NCI-H2196 (cell line): ENCODE results near the gene SLC25A43.
"Not testable (repeated sequence)": the region's sequence is repeated elsewhere in the genome, so short reads cannot be mapped to it uniquely, and the experiment has no call there.

Experiments used
- DNase-seq: peaks from one replicate; lab custom pipeline; 2025; ENCODE audit not compliant: unreplicated experiment; lab: John Stamatoyannopoulos, UW

Gene SLC25A43

DNA sequence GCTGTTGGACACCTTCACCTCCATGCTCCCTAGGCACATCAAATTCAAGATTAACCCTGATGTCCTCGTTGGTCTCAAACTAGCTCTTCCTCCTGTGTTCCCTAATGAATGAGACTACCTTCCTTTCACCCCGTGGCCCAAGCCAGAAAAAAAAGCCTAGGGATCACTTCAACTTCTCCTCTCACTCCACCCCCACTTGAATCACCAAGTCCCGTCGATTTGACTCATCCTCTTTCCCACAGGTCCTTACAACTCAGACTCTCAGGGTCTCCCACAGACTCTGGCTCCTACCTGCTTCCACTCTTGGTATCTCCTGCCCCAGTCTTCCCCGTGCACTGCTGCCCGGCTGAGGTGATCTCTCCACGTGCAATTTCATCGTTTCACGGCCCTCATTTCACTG is 8.5 kb downstream of the SLC25A43 start:
- DNase-seq: no peak

DNA sequence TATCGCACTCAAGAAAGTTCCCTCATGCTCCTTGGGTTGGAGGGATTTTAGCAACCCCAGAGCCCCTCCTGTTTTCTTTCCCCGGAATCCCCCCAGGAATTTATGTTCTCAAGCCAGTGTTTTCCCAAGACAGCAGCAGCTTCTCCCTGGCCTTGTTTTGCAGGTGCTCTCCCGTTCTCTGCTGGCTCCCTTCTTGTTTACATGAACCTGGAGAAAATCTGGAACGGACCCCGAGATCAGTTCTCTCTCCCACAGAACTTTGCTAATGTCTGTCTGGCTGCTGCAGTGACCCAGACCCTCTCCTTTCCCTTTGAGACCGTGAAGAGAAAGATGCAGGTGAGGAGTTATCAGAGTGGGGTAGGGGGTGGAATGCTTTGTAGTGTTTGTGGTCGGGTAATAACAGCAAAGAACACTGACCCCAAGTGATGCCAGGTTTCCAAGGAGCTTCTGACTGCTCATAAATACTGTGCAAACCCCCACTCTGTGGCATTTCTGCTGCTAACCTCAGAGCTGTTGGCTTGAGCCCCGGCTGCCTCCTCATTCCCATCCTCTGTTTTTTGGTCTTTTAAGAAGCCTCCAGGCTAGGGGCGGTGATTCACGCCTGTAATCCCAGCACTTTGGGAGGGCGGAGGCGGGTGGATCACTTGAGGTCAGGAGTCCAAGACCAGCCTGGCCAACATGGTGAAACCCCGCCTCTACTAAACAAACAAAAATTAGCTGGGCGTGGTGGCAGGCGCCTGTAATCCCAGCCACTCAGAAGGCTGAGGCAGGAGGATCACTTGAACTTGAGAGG is 11.1 kb downstream of the SLC25A43 start:
- DNase-seq: peak; percentile 33

DNA sequence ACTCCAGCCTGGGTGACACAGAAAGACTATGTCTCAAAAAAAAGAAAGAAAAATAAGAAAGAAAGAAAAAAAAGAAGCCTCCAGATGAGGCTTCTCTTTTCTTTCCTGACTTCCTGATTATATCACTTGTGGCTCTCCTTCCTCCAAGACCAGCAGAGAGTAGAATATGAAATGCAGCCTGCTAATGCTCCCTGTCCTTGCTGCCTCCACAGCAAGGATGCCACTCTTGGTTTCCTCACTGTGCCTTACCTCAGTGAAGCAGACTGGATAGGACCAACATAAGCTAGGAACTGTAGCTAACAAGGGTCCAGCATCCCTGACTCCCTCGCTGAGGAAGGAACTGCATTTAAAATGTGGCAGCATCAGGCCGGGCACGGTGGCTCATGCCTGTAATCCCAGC is 11.7 kb downstream of the SLC25A43 start:
- no peak for DNase-seq

DNA sequence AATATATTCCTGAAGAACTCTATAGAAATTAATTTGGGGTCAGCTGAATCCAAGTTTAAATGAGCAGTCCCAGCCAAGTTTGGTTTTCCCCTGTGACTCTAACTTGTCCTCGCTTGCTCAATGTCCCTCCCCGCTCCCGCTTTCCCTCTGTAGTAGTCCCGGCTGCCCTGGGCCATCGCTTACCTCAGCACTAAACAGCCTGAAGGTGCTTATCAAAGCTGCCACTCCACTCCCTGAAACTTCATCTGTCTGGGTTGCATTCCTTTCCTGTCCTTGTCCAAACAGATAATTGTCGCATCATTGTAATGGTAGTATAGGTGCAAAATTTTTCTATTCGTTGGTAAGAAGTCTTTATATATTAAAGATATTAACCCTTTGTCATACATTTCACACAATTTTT is 12.8 kb downstream of the SLC25A43 start:
- no peak for DNase-seq

DNA sequence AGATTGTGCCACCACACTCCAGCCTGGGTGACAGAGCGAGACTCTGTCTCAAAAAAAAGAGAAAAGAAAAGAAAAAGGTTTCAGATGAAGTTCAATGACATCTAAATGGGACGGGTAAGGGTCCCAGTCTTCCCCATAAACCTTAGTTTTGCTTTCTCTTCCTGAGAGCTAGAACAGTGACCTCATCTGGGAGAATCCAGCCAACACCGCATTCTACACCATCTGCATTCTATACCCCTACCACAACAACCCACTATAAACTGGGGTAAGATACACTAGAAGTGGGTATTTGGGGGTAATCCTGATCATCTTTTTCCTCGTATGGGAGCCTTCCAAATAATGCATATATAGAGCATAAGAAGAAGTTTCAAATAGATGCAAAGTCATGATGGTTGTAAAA is 18.2 kb downstream of the SLC25A43 start:
- DNase-seq: no peak

DNA sequence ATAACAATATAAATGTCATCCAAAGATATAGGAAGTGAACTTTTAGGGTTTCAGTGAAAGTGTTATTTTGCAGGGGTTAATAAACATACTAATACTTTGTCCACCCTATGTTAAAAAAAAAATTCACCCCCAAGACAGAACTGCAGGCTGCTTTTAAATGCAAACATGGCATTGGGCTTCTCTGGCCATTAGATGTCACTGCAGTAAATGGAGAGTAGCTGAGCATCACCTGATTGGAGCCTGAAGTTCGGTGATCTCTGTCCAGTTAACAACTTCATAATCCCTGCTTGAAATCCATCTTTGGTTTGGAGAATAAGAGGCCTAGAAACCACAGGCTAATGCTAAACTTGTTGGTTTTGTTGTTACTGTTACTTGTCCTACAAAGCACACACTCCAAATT is 18.7 kb downstream of the SLC25A43 start:
- no peak for DNase-seq

DNA sequence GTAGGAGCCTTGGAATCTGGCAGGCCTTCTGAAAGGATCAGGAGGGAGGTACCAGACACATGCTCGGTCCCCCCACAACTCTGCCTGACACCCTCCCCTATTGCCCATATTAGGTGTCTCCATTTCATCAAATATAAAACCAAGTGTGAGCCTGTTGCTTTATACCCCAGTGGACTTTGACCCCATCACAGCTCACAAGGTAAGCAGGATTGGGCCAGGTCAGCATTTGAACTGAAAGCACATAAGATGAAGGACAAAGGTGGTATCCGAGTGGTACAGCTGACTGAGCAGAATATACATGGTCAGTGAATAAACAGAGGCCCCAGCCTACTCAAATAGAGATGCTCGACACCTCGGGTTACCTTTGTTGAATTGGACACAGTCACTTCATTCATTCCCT is 20.0 kb downstream of the SLC25A43 start:
- DNase-seq: no peak

DNA sequence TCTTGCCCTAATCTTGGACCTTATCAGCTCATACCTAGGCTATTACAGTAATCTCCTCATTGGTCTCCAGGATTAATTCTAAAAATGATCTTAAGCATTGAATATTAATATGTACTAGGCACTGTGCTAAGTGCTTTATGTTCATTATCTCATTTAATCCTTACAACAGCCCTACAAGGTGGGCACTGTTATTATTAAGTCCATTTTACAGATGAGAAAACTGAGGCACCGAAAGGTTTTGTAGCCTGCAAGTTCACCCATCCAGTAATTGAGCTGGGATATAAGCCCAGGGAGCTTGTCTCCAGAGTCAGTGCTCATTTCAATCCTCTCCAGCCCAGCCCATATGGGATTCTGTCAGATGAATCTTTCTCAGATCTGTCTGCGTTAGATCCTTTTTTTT is 20.8 kb downstream of the SLC25A43 start:
- DNase-seq: no peak

DNA sequence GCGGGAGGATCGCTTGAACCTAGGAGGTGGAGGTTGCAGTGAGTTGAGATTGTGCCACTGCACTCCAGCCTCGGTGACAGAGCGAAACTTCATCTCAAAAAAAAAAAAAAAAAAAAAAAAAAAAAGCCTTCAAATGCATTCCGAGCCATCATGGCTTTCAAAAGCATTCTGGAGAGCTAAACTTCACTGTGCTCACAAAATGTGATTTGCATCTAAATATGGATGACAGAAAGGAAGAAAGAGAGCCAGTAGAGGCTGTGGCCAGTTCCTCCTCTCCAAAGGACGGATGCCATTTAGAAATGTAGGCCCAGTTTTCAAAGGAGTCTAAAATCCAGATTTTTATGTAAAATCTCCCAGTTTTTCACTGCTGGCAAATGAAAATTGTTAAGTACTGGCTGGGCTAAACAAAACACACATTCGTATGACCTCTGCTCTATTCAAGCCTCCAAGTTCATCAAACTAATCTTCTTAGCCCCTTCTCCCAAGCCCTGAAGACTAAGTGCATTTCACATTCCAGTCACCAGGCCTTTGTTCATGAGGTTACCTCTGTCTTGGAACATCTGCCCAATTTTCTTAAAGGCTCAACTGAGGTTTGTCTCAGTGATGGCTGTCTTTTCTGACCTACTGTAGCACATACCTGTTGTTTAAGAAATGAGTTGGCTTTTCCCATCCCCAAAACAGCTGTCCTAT is 22.0 kb downstream of the SLC25A43 start:
- DNase-seq: no peak

DNA sequence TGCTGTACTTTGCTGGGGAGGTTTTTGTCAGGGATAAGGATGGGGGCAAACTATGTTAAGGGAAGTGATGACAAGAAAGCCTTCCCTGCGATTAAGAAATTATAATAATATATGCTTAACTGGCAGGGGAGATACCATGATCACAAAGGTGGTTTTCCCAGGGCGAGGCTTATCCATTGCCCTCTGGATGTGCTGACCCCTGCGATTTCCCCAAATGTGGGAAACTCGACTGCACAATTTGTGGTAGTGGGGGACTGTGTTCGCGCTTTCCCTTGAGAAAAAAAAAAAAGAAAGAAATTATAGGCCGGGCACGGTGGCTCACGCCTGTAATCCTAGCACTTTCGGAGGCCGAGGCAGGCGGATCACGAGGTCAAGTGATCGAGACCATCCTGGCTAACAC is 24.5 kb downstream of the SLC25A43 start:
- no peak for DNase-seq

DNA sequence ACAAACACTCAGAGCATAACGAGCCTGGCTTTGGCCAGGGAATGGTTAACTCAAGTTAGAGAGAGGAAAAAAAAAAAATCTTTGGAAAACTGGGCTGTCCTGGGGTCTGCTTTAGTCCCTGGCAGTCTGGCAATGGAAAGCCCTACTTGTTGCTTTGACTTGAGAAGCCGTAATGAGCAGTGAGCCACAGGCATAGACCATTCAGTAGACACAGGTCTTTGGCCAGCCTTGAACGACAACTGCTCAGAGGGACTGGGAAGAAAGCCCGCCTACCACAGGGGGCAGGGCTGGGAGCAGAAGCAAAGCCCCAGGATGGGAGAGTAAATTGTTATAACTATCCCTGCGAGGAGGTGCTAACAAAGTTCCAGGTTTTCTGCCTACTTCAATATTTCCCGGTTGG is 25.9 kb downstream of the SLC25A43 start:
- no peak for DNase-seq

DNA sequence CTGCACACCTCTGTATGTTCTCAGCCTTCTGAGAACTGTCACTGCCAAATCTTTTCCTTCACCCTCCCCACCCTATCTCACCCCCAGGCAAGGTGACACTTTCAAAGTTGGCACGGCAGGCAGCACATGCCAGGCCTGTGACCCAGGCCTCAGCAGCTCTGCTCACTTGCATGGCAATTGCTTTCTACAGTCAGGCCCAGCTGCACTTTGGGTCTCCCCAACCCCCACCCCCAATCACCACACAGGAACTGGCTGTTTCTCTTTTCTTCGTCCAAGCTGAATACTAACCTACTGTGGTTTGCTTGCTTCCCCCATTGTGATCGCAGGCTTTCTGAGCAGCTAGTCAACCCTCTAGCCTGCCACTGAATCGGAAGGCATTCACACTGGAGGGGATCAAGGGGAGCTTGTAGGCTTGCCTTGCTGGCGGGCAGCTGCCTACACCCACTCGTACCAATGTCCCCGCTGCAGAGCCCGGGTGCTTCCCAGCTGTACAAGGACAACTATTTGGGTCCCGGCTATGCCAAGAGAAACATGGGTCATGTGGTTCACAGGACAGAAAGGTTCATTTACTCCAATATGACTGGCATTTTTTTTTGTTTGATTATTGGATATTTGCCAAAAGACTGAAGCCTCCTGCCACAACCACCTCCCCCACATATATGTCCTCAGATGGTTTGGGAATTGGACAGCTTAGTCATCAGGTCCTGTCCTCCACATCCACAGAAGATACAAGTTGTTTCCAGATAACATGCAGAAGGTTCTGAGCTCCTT is 28.1 kb downstream of the SLC25A43 start:
- no peak for DNase-seq

DNA sequence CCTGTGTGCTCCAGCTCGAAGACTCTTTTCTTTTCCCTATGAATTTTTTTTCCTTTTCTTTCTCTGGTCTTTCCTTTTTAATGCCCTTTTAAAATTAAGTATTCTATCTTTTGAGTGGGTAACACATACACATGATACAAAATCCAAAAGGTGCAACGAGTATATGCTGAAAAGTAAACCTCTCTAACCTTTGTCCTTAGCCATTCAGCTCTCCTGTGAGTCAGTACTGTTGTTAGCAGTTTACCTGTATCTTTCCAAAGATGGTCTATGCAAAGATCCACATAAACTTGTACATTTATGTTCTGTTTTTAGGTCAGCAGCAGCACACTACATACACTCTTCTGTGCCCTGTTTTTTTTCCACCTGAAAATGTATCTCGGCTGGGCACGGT is 28.7 kb downstream of the SLC25A43 start:
- DNase-seq: no peak

DNA sequence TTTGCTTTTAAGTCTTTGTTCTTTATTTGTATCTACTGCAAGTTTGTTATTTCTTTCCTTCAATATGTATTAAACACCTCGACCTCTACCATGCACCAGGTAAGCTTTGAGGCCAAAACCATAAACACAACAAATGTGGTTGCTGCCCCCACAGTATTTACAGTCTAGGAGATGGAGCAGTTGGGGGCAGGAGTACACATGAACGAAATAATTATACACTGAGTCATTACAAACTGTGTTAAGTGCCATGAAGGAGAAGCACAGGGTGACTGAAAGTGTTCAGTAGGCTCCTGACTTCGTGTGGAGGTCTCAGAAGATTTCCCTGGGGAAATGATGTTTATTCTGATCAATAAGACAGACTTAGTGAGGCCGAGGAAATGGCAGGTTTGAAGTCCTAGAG is 30.3 kb downstream of the SLC25A43 start:
- DNase-seq: no peak

DNA sequence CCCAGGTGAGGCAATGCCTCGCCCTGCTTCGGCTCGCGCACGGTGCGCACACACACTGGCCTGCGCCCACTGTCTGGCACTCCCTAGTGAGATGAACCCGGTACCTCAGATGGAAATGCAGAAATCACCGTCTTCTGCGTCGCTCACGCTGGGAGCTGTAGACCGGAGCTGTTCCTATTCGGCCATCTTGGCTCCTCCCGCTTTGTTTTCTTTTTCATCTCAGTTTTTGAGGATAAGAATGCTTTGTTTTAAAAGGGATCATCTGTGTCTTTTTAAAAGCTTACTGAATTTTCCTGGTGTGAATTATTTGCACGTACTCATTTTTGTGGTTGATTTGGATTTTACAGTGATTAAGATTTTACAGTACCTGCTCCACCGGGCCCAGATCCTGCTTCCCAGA is 42.2 kb downstream of the SLC25A43 start:
- not testable (repeated sequence) for DNase-seq

DNA sequence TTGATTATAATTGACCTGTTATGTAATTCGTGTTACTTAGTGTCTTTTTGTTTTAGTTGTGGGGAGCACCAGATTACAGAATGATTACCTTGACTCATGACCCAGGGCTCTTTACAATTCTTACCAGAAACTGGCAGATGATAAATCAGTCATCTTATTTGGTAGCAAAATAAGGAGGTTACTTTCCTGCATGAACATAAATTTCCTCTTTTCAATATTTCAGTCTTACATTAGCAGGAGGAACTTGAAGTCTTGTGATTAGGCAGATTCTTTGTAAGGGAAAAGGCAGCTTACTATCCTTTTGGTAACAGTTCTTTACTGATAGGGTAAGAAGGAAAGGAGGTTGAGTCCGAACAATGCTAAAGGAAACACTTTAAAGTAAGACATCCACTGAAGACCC is 43.1 kb downstream of the SLC25A43 start:
- no peak for DNase-seq

DNA sequence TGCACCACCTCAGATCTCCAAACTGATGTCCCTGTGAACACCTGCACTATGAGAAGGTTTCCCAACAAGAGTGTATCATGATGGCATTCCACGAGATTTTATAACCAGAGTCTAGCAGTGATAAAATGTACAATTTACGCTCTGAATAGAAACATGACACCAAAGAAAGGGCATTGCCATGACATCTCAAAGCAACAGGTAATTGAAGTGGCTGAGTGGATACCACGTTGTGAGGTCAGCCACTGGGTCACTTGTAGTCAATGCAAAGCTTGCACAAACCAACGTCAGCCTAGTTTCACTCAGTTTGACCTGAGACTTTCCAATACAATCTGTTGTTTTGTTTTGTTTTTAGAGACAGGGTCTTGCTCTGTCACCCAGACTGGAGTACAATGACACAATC is 54.1 kb downstream of the SLC25A43 start:
- no peak for DNase-seq

DNA sequence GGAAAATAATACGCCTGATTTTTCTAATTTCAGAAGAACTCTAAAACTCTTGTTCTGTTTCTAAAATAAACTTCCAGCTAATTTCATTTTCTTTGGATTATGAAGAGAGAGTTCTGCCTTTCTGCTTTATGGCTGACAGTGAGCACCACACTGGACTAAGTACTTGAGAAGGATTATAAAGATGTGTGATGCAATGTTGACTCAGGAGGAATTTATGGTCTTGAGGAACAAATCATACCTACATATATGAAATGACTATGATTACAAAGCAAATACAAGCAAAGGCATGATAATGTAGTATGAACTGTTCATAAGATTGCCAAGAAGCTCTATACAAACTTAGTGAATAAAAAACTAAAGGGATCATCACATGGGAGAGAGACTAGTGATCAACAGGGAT is 56.1 kb downstream of the SLC25A43 start:
- DNase-seq: no peak

DNA sequence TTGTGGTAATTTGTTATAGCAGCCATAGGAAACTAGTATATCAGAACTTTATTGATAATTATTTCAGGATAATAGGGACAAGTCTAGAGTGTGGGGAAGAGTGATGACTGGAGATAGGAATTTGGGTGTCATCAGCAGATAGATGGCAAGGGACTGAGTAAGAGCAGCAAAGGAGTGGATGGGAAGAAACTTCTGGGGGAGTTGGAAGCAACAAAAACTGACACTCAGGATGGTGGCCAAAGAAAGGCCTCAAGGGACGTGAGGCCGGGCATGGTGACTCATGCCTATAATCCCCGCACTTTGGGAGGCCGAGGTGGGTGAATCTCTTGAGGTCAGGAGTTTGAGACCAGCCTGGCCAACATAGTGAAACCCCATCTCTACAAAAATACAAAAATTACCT is 60.0 kb downstream of the SLC25A43 start:
- no peak for DNase-seq

DNA sequence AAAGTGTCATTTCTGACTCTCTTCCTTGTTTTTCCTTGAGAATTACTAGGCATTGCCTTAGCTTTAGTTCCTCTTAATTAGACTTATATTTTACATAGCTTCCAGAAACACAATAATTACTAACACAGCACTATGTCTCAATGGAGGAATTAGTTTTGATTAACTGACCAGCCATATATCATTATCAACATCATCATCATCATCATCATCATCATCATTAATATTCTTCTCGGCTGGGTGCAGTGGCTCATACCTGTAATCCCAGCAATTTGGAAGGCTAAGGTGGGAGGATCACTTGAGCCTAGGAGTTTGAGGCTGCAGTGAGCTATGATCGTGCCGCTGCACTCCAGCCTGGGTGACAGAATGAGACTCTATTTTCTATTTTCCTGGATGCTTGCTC is 66.4 kb downstream of the SLC25A43 start:
- no peak for DNase-seq

DNA sequence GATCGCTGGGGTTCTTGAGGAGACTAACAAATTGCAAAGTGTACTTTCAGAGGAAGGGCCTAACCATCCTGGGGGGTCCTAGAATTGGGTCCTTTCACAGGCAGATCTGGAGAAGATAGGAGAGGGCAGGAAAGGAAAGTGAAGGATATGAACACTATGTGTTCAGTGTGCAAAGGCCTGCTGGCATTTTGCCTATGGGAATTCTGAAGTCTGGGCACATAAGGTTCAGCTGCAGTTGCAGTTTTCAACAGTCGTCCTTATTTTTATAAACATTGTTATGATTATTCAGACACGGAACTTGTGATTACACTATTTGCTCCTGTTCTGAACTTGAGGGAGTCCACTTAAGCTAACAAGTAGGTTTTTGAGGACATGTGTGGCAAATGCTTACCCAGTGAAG is 67.8 kb downstream of the SLC25A43 start:
- DNase-seq: no peak

DNA sequence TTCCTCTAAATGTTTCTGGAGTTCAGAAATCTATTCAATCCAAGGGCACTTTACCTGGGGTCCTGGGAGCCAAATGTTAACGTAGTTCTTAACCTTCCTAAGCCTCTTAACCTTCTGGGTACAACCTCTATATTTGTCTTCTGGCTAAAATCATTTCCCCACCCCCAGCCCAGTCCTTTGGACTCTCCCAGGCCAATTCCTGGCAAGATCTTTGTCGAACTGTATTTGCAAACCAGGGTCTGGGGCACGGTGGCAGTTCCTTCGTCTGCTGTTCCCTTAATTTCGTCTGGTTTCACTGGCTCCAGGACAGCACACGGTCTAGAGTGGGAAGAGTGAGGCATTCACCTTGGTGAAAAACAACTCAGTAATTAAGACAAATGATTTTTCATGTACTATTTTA is 68.3 kb downstream of the SLC25A43 start:
- DNase-seq: no peak
